Omental fat pad (tissue), 4 donors: ENCODE data around the gene ERCC8. TPM values are rescaled to one million over a fixed set of nuclear protein-coding genes. Genes with fewer than 3 reads are reported as not detected.

Source experiments
- ATAC-seq: fragments of 150-250 bp; one replicate; pipeline ENCODE4 v1.9.1; 2016; ENCODE audit warnings: mild to moderate bottlenecking, moderate library complexity; ENCODE audit not compliant: low FRiP score
- DNase-seq: peaks from one replicate; pipeline ENCODE4 v3.0.0-alpha.2; 2019; ENCODE audit warnings: low spot score
- CTCF ChIP-seq, 3 donors: fragments of 450-650 bp; IDR thresholded peaks; one replicate each; pipeline ENCODE4 v1.5.1; 2016 to 2017; ENCODE audit warnings: antibody characterized with exemption in 3 of 3, mild to moderate bottlenecking in 3 of 3, moderate library complexity in 2 of 3
- total RNA-seq, 4 donors: library from RNA; depleted of rRNA; stranded (reverse); fragments of >200 nt; gene quantifications; one replicate each; pipeline ENCODE4 v1.1.0, GENCODE V29; 2016

ERCC8 gene
- total RNA-seq, 4 donors from 2014 or later, result 13.3 to 26.8 (median 15.9) TPM

GRCh38 chr5:60918466-60918865 lies 26.4 kb downstream of the ERCC8 start:
- DNase-seq (no peak), ATAC-seq (no peak)
- TF ChIP-seq CTCF (IDR thresholded peaks at IDR 0.05), result no peak

DNA sequence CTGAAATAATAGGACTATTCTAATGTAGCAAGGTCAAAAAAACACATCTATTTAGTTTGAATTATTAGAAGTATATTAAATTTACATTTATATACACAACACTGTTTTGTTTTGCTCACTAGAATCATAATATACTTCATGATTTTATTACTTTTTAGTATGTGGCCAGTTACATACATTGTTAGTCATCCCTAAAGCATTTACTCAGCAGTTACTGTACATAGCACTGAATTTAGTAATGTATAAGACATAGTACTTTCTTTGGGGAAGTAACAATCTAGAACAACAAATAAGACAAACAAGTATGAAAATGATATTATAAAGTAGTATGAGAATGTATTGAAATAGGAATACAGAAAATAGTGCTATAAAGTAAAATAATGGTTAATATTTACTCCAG lies 28.2 kb downstream of the ERCC8 start:
- no peak for TF ChIP-seq CTCF (IDR thresholded peaks at IDR 0.05)
- no peak for ATAC-seq

DNA sequence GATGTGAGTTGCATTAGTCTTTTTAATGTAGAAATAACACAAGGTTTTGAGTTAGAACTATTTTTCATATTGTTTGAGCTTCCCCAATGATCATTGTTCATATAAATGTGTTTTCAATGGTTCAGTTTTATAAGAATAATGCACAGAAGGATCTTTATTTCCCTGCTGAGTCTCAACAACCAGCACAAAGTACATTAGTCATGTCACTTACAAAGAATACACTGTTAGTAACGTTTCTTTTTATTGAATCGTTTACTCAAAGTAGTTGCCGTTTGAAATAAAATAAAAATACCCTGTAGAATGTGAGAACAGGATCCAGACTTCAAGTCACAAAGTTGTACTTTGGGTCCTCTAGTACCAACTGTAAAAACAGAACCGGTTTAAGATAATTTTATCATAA lies 41.5 kb downstream of the ERCC8 start:
- no peak for DNase-seq
- no peak for TF ChIP-seq CTCF (IDR thresholded peaks at IDR 0.05)
- no peak for ATAC-seq

More for the DNA sequence above, 28.2 kb downstream of the ERCC8 start:
- no peak for DNase-seq

GRCh38 chr5:60896991-60897390 lies 47.9 kb downstream of the ERCC8 start:
- no peak for TF ChIP-seq CTCF (IDR thresholded peaks at IDR 0.05)
- DNase-seq, result no peak
- no peak for ATAC-seq

- no peak for ATAC-seq
- no peak for TF ChIP-seq CTCF (IDR thresholded peaks at IDR 0.05)
These were observed 51.3 kb downstream of the ERCC8 start for GRCh38 chr5:60893521-60893920.

GRCh38 chr5:60891667-60892066 lies 53.2 kb downstream of the ERCC8 start:
- no peak for DNase-seq
- TF ChIP-seq CTCF (IDR thresholded peaks at IDR 0.05), result no peak
- no peak for ATAC-seq

More at GRCh38 chr5:60893521-60893920, 51.3 kb downstream of the ERCC8 start:
- no peak for DNase-seq

- no peak for ATAC-seq
- no peak for DNase-seq
- TF ChIP-seq CTCF (IDR thresholded peaks at IDR 0.05), result no peak
These were observed 56.4 kb downstream of the ERCC8 start for GRCh38 chr5:60888359-60889061.
